Eye (tissue), 1 donor: ENCODE results near the gene AUP1.
"Not testable (repeated sequence)": the region's sequence is repeated elsewhere in the genome, so short reads cannot be mapped to it uniquely, and the experiment has no call there.

ENCODE experiments used
- DNase-seq: peaks from one replicate; pipeline ENCODE4 v3.0.0-alpha.2; 2015

AUP1 gene

DNA sequence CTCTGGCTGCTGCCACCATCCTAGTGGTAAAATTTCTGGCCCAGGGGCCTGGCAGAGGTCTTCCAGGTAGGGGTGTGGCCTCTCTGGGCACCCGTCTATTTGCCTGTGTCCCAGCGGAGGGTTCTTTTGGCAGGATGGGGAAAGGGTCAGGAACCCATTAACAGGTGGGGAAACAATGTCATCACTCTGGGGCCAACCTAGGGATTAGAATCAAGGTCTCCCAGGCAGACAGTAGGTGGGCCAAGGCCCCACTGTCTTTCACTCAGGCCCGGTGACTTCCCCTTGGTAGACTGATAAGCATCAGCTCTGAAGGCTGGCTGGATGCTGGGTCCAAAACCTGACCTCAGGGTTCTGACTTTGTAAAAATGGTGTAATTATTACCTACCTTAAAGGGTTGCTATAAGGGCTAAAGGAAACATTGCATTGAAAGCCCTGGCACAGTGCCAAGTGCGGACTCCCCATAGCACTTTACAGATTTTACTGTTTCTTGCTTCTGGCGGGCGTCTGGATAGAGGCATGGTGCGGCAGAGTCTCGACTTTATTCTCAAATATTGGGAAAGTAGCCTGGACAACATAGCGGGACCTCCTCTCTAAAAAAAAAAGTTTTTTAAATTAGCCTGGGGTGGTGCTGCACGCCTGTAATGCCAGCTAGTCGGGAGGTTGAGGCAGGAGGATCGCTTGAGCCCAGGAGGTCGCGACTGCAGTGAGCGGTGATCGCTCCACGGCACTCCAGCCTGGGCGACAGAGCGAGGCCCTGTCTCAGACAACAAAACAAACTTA, 32.3 kb downstream of the AUP1 start:
- DNase-seq, result no peak

DNA sequence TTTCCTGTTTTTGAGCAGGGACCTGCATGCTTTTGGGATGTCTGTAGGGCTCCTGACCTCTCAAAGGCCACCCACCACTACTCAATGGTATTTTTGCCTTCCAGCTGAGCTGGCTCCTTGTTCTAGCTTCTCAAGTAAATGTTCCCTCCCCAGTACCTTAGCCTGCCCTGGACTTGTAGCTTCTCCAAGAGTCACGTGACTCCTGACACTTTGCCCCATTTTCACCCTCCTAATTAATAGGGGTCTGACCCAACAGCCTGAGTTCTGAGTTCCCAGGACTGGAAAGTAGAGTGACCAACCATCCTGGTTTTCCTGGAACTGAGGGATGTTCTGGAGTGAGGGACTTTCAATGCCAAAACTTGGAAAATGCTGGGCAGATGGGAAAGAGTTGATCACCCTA, 34.1 kb downstream of the AUP1 start:
- DNase-seq, result no peak

DNA sequence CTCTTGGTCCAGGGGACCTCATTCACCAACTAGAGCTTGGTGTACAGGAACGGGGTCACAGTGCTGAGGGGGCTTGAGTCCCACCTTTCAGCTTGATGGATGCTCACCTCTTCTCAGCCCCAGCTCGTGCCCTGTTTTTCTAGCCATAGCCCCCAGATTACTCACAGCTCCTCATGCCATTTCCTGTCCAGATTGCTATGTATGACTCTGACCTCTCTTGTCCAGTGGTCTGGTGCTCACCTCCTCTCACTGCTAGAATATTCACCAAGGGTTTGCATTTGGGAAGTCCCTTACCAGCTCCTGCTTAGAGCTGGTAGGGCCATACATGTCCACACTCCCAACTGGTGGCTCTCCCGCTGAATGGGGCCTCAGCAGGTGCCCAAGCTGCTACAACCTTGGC, 36.0 kb downstream of the AUP1 start:
- no peak for DNase-seq

DNA sequence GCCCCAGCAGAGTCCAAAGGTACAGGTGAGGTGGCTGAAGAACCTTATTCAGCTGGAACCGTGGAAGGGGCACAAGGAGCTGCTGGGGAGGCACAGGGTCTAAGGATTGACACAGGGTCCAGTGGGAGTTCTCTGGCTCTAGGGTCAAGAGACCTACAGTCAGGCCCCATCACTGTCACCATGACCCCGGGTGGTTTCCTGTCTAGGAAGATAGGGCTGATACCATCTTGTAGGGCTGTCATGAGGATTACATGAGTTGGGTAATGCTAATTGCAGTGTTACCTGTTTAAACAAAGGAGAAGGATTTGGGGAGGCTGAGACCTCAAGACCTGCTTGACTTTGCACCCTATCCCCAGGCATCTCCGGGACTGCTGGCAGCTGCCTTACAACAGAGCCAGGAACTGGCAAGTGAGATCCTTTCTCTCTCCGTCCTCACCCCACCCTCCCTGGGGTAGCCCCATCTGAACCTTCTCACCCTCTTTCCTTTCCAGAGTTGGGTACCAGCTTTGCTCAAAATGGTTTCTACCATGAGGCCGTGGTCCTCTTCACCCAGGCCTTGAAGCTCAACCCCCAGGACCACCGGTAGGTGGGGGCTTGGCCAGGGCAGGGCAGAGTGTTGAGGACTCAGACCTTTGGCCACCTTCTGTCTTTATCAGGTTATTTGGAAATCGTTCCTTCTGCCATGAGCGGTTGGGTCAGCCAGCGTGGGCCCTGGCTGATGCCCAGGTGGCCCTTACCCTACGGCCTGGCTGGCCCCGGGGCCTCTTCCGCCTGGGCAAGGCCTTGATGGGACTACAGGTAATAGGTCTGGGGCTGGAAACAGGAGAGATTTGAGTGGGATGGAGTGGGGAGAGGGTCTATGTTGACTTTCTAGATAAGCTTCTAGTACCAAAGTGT, 37.6 kb downstream of the AUP1 start:
- no peak for DNase-seq

GRCh38 chr2:74489906-74490305, 39.6 kb downstream of the AUP1 start:
- DNase-seq, result no peak

- no peak for DNase-seq
These were observed 40.6 kb downstream of the AUP1 start for GRCh38 chr2:74488643-74489481.

- no peak for DNase-seq
These were observed 43.4 kb downstream of the AUP1 start for GRCh38 chr2:74486141-74486540.

- not testable (repeated sequence) for DNase-seq
These were observed 45.8 kb downstream of the AUP1 start for GRCh38 chr2:74483675-74484164.

GRCh38 chr2:74482801-74483674, 46.5 kb downstream of the AUP1 start, which contains the start of the genes CCDC142 and TTC31:
CCDC142 (minus strand) TSS chr2:74482998; CDS start chr2:74482837, 161 bp downstream.
TTC31 (plus strand) TSS chr2:74483081; CDS start chr2:74483096, 15 bp downstream.
- peak; percentile 98 for DNase-seq

DNA sequence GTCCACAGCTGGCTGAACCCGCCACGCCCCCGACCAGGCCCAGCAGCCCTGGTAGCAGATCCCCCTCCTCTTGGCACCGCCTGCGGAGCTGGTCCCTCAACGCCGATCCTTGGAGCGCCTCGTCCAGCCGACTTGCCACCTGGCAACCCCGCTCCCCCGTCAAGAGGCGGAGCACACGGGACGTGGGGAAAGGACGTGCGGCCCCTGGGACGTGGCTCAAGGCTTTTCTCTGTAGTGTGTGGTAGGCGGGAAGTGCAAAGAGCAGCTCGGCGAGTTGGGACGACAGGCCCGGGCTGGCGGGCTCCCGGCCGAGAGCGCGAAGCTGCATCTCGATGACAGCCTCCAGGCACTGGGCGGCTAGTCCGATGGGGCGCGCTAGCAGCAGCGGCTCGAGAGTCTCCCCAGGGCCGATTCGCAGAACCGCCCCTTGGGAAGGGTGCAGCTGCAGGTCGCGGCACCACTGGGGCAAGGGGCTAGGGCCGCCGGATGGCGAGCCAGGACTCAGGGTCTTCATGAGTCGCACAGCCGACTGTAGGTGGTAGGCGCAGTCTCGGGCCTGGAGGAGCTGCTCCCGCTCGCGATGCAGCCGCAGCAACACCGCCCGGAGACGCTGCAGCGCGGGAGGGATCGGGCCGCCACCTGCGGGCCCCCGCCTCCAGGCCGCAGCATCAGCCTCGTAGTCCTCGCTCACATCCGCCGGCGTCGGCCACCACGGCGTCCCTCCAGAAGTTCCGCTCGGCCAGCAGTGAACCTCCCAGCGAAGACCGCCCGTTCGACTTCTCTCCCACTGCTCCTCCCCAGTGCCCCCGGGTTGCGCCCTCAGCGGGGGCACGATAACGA, 47.3 kb downstream of the AUP1 start:
- DNase-seq, result no peak

- no peak for DNase-seq
These were observed 48.1 kb downstream of the AUP1 start for GRCh38 chr2:74481431-74481830.
